C4-2B (cell line): ENCODE measurements around the gene B4GALNT2.

Experiments used
- ZFX ChIP-seq: fragments of 450-650 bp; IDR thresholded peaks from 2 replicates; pipeline ENCODE4 v1.6.1; 2017
- TF ChIP-seq, protein P1 (sequence below): fragments of 450-650 bp; conservative IDR thresholded peaks from 2 replicates; pipeline ENCODE4 v1.5.1; 2017; ENCODE audit warnings: mild to moderate bottlenecking

DNA sequence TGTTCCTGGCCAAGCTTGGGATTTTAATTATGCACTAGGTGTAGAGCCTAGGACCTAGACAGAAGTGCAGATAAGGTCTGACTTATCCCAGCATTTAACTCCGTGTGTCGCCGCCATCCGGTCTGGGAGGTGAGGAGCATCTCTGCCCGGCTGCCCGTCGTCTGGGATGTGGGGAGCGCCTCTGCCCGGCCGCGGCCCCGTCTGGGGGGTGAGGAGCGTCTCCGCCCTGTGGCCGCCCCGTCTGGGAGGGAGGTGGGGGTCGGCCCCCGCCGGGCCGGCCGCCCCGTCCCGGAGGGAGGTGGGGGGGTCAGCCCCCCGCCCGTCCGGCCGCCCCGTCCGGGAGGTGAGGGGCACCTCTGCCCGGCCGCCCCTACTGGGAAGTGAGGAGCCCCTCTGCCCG is 7.1 kb upstream of the B4GALNT2 start:
- TF ChIP-seq, protein P1, sequence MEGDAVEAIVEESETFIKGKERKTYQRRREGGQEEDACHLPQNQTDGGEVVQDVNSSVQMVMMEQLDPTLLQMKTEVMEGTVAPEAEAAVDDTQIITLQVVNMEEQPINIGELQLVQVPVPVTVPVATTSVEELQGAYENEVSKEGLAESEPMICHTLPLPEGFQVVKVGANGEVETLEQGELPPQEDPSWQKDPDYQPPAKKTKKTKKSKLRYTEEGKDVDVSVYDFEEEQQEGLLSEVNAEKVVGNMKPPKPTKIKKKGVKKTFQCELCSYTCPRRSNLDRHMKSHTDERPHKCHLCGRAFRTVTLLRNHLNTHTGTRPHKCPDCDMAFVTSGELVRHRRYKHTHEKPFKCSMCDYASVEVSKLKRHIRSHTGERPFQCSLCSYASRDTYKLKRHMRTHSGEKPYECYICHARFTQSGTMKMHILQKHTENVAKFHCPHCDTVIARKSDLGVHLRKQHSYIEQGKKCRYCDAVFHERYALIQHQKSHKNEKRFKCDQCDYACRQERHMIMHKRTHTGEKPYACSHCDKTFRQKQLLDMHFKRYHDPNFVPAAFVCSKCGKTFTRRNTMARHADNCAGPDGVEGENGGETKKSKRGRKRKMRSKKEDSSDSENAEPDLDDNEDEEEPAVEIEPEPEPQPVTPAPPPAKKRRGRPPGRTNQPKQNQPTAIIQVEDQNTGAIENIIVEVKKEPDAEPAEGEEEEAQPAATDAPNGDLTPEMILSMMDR, result no peak
- no peak for TF ChIP-seq ZFX
